Activated gamma-delta T cell treated with anti-CD3 and anti-CD28 coated beads, Interleukin-2, amount 50 U/mL, for 16 hours (primary cell): ENCODE measurements around the gene AVL9.
"Not testable (repeated sequence)": the region's sequence is repeated elsewhere in the genome, so short reads cannot be mapped to it uniquely, and the experiment has no call there.

Experiments
- DNase-seq: peaks from one replicate; pipeline ENCODE4 v3.0.0-alpha.2; 2020; ENCODE audit warnings: low read depth

AVL9 gene

GRCh38 chr7:32591938-32592337 lies 96.6 kb downstream of the AVL9 start:
- DNase-seq, result no peak

- no peak for DNase-seq
Observed at GRCh38 chr7:32592701-32593100, 97.4 kb downstream of the AVL9 start.

- no peak for DNase-seq
Observed at GRCh38 chr7:32594965-32595490, 99.7 kb downstream of the AVL9 start.

GRCh38 chr7:32601196-32601595 lies 105.9 kb downstream of the AVL9 start:
- DNase-seq, result not testable (repeated sequence)

GRCh38 chr7:32602470-32602869 lies 107.2 kb downstream of the AVL9 start:
- no peak for DNase-seq

GRCh38 chr7:32603492-32603891 lies 108.2 kb downstream of the AVL9 start:
- DNase-seq, result not testable (repeated sequence)

- DNase-seq, result not testable (repeated sequence)
Observed at GRCh38 chr7:32604047-32604446, 108.8 kb downstream of the AVL9 start.

GRCh38 chr7:32605032-32605431 lies 109.7 kb downstream of the AVL9 start:
- no peak for DNase-seq

- no peak for DNase-seq
Observed at GRCh38 chr7:32609463-32609862, 114.2 kb downstream of the AVL9 start.

- no peak for DNase-seq
Observed at GRCh38 chr7:32611201-32612099, 116.2 kb downstream of the AVL9 start.

GRCh38 chr7:32616625-32617024 lies 121.3 kb downstream of the AVL9 start:
- DNase-seq, result no peak

GRCh38 chr7:32618470-32618869 lies 123.2 kb downstream of the AVL9 start:
- DNase-seq, result no peak

- no peak for DNase-seq
Observed at GRCh38 chr7:32618987-32619386, 123.7 kb downstream of the AVL9 start.

- DNase-seq, result not testable (repeated sequence)
Observed at GRCh38 chr7:32619416-32619815, 124.1 kb downstream of the AVL9 start.

GRCh38 chr7:32631021-32631420 lies 135.7 kb downstream of the AVL9 start:
- DNase-seq, result no peak

- not testable (repeated sequence) for DNase-seq
Observed at GRCh38 chr7:32631590-32632497, 136.6 kb downstream of the AVL9 start.

GRCh38 chr7:32633446-32633845 lies 138.2 kb downstream of the AVL9 start:
- not testable (repeated sequence) for DNase-seq

GRCh38 chr7:32634798-32635393 lies 139.6 kb downstream of the AVL9 start:
- not testable (repeated sequence) for DNase-seq

GRCh38 chr7:32636725-32637462 lies 141.6 kb downstream of the AVL9 start:
- DNase-seq, result not testable (repeated sequence)

GRCh38 chr7:32637611-32638010 lies 142.3 kb downstream of the AVL9 start:
- DNase-seq, result not testable (repeated sequence)
